ENCODE measurements around the gene LFNG. TPM values are rescaled to one million over a fixed set of nuclear protein-coding genes. Genes with fewer than 3 reads are reported as not detected.
A peak's percentile ranks its signal among the peaks of the same experiment; 100 is the strongest.

The LFNG gene
- total and polyA plus RNA-seq, 9 of the 15 experiments (the other 6 are each of a cell fraction or from before 2014, with no cell fraction given): 0.03 to 0.89 (median 0.25) TPM; not detected in 1

- Histone ChIP-seq H2AFZ (ENCODE audit: low read depth, low read length) (no peak overlapping the region), H3K9ac (ENCODE audit: insufficient read depth in 1 of 2, low read depth in 2 of 2, low read length in 2 of 2) (peak overlapping the region; percentile 99 to 100), H3K4me3 (peak overlapping the region; percentile 99), H3K27me3 (ENCODE audit: control insufficient read depth in 2 of 2, insufficient read depth in 2 of 2, low read length in 2 of 2) (no peaks in the 10 kb centered on the region), H3K9me1 (ENCODE audit: control insufficient read depth, insufficient read depth, low read length) (no peaks in the 10 kb centered on the region), H3K4me2 (ENCODE audit: insufficient read depth, low read length) (peak overlapping the region; percentile 97), H4K20me1 (replicated peaks; ENCODE audit: control insufficient read depth, insufficient read depth, low read length) (peaks cover 4% of the 10 kb centered on the region; the same call in 1 of the 2 replicates), H3K4me1 (replicated peaks in 1 of 2; ENCODE audit: control insufficient read depth in 2 of 2, insufficient read depth in 2 of 2, low read length in 2 of 2) (peaks cover 11 to 35% of the 10 kb centered on the region in 2 experiments; a peak in 4 of 5 replicates), H3K36me3 (ENCODE audit: control insufficient read depth, insufficient read depth, low read length) (peaks cover 38% of the 10 kb centered on the region), H3K79me2 (ENCODE audit: control insufficient read depth, insufficient read depth, low read length) (peaks cover 35% of the 10 kb centered on the region), H3K9me3 (replicated peaks; ENCODE audit: control insufficient read depth, insufficient read depth, low read depth, low read length) (no peaks in the 10 kb centered on the region), H3K27ac (ENCODE audit: extremely low read depth, low read depth, low read length) (peak overlapping the region; percentile 100; the same call in 1 of the 3 replicates)
- no TSS peak for BruUV-seq (replicated peaks)
- ChIA-PET POLR2A (interaction anchor here (0.6 kb wide), 2 partner anchors 66 to 368 kb away, joined by 3 read pairs; no protein-coding TSS in a partner anchor), CTCF (ENCODE audit: low intra/inter-chr PET ratio) (no interaction called here)
- DNase-seq (ENCODE audit: extremely low read depth in 1 of 4, low spot score in 3 of 4): peak in 2 of 4 experiments; percentile 10 to 20
- ATAC-seq: no peak
- 75% methylated on average over 14 of the region's 16 CpGs for WGBS (ENCODE audit: insufficient coverage, low coverage, missing lambda C conversion rate)
- TF ChIP-seq KHSRP (IDR thresholded peaks at IDR 0.05): no peak
- TF ChIP-seq ZNF57 (CRISPR knock-in tag; IDR thresholded peaks at IDR 0.05): no peak
- no peak for TF ChIP-seq LEF1 (IDR thresholded peaks at IDR 0.05)
- TF ChIP-seq GTF2E2 (tag; IDR thresholded peaks at IDR 0.05): no peak
- TF ChIP-seq ZNF324 (CRISPR knock-in tag; IDR thresholded peaks at IDR 0.05): no peak
- no peak for FAIRE-seq
- in situ Hi-C loops (cut with MboI): no loop called here
- intact Hi-C loops (cut with micrococcal nuclease): no loop called here
Observed at GRCh38 chr7:2553831-2554581, 34.4 kb downstream of the LFNG start.
